ENCODE results near the gene SLC13A3.

The SLC13A3 gene

GRCh38 chr20:46573788-46574584, 77.3 kb downstream of the SLC13A3 start:
- no peak for DNase-seq

GRCh38 chr20:46573234-46573633, 78.0 kb downstream of the SLC13A3 start:
- DNase-seq = no peak

- DNase-seq = no peak
These were observed 78.5 kb downstream of the SLC13A3 start for GRCh38 chr20:46572790-46573189.

GRCh38 chr20:46572153-46572552, 79.1 kb downstream of the SLC13A3 start:
- no peak for DNase-seq

- DNase-seq = no peak
These were observed 79.8 kb downstream of the SLC13A3 start for GRCh38 chr20:46571418-46571817.

GRCh38 chr20:46570956-46571355, 80.3 kb downstream of the SLC13A3 start:
- no peak for DNase-seq

GRCh38 chr20:46569961-46570360, 81.3 kb downstream of the SLC13A3 start:
- DNase-seq = no peak

GRCh38 chr20:46568570-46569129, 82.6 kb downstream of the SLC13A3 start:
- peak; percentile 67 for DNase-seq

- no peak for DNase-seq
These were observed 85.1 kb downstream of the SLC13A3 start for GRCh38 chr20:46566125-46566524.

- DNase-seq = no peak
These were observed 86.9 kb downstream of the SLC13A3 start for GRCh38 chr20:46564241-46564957.

GRCh38 chr20:46563860-46564221, 87.4 kb downstream of the SLC13A3 start:
- no peak for DNase-seq

- no peak for DNase-seq
These were observed 87.9 kb downstream of the SLC13A3 start for GRCh38 chr20:46563170-46563859.

GRCh38 chr20:46562373-46563169, 88.7 kb downstream of the SLC13A3 start:
- DNase-seq = no peak

GRCh38 chr20:46562009-46562372, 89.3 kb downstream of the SLC13A3 start:
- DNase-seq = no peak

GRCh38 chr20:46559685-46560440, 91.4 kb downstream of the SLC13A3 start:
- DNase-seq = no peak

- no peak for DNase-seq
These were observed 92.3 kb downstream of the SLC13A3 start for GRCh38 chr20:46559001-46559400.

GRCh38 chr20:46558511-46558959, 92.7 kb downstream of the SLC13A3 start:
- DNase-seq = no peak

GRCh38 chr20:46557231-46557956, 93.9 kb downstream of the SLC13A3 start:
- no peak for DNase-seq

- DNase-seq = no peak
These were observed 95.8 kb downstream of the SLC13A3 start for GRCh38 chr20:46555370-46555956.

GRCh38 chr20:46554828-46555227, 96.4 kb downstream of the SLC13A3 start:
- no peak for DNase-seq

GRCh38 chr20:46553926-46554325, 97.3 kb downstream of the SLC13A3 start:
- no peak for DNase-seq

Data from DMS 273 treated with DMSO at 0.1 percent for 48 hours (cell line).